C4-2B (cell line): Measurements from ENCODE around the gene TAGLN.

ENCODE experiments used
- CTCF ChIP-seq: fragments of 450-650 bp; conservative IDR thresholded peaks from 2 replicates; pipeline ENCODE4 v1.5.1; 2017; ENCODE audit warnings: mild to moderate bottlenecking
- ZFX ChIP-seq: fragments of 450-650 bp; IDR thresholded peaks from 2 replicates; pipeline ENCODE4 v1.6.1; 2017

GRCh38 chr11:117154468-117154867 lies 44.7 kb upstream of the TAGLN start:
- TF ChIP-seq CTCF (no peak), ZFX (no peak)
